Stimulated activated effector memory CD8-positive, alpha-beta T cell treated with anti-CD3 and anti-CD28 coated beads, Interleukin-12 subunit alpha, Interleukin-12 subunit beta, amount 100 ng/mL, for 72 hours (primary cell): ENCODE data around the gene TAF13.
"Not testable (repeated sequence)": the region's sequence is repeated elsewhere in the genome, so short reads cannot be mapped to it uniquely, and the experiment has no call there.

ENCODE experiments used
- ATAC-seq: fragments of 150-1000 bp; cut with Tn5 transposase; 2 replicates; pipeline ENCODE4 v1.10.0; 2021
- DNase-seq, 2 donors: peaks; one replicate each; pipeline ENCODE4 v3.0.0; 2021 to 2022; ENCODE audit warnings: low spot score in 2 of 2
- H3K27ac Mint-ChIP-seq: one replicate; pipeline ENCODE4 v1.8.0; 2022; ENCODE audit warnings: mild to moderate bottlenecking, mixed read lengths
- H3K36me3 Mint-ChIP-seq: one replicate; pipeline ENCODE4 v1.8.0; 2022; ENCODE audit warnings: mild to moderate bottlenecking, mixed read lengths
- H3K4me1 Mint-ChIP-seq: one replicate; pipeline ENCODE4 v1.8.0; 2022; ENCODE audit warnings: mixed read lengths
- H3K4me3 Mint-ChIP-seq: one replicate; pipeline ENCODE4 v1.8.0; 2022; ENCODE audit warnings: mild to moderate bottlenecking, mixed read lengths
- H3K9me3 Mint-ChIP-seq: one replicate; pipeline ENCODE4 v1.8.0; 2022; ENCODE audit warnings: mixed read lengths

The TAF13 gene

GRCh38 chr1:109040989-109041620 is 34.7 kb downstream of the TAF13 start:
- ATAC-seq (peak; percentile 41), DNase-seq (no peak)
- H3K4me1 Mint-ChIP-seq = peaks cover 8% of the 10 kb centered on the region
- peaks cover 16% of the 10 kb centered on the region for H3K36me3 Mint-ChIP-seq
- H3K9me3 Mint-ChIP-seq = no peaks in the 10 kb centered on the region
- peak overlapping the region; percentile 81 for H3K4me3 Mint-ChIP-seq
- peak overlapping the region; percentile 84 for H3K27ac Mint-ChIP-seq

GRCh38 chr1:109040627-109040988 is 35.2 kb downstream of the TAF13 start:
- peaks cover 8% of the 10 kb centered on the region for H3K4me1 Mint-ChIP-seq
- H3K36me3 Mint-ChIP-seq = peaks cover 16% of the 10 kb centered on the region
- no peak for DNase-seq
- no peak for ATAC-seq
- H3K27ac Mint-ChIP-seq = peak overlapping the region; percentile 84
- peak overlapping the region; percentile 81 for H3K4me3 Mint-ChIP-seq
- no peaks in the 10 kb centered on the region for H3K9me3 Mint-ChIP-seq

DNA sequence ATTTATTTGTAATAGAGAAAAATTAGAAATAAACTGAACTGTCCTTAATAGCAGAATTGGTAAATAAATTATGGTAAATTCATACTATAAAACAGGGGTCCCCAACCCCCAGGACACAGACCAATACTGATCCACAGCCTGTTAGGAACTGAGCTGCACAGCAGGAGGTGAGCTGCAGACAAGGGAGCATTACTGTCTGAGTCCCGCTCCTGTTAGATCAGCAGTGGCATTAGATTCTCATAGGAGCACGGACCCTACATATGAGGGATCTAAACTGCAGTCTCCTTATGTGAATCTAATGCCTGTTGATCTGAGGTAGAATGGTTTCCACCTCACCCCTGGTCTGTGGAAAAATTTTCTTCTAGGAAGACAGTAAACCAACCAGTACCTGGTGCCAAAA is 41.4 kb downstream of the TAF13 start:
- no peak overlapping the region for H3K4me3 Mint-ChIP-seq
- H3K27ac Mint-ChIP-seq = no peak overlapping the region
- H3K4me1 Mint-ChIP-seq = no peaks in the 10 kb centered on the region
- H3K9me3 Mint-ChIP-seq = no peaks in the 10 kb centered on the region
- H3K36me3 Mint-ChIP-seq = no peaks in the 10 kb centered on the region
- no peak for DNase-seq
- ATAC-seq = no peak

DNA sequence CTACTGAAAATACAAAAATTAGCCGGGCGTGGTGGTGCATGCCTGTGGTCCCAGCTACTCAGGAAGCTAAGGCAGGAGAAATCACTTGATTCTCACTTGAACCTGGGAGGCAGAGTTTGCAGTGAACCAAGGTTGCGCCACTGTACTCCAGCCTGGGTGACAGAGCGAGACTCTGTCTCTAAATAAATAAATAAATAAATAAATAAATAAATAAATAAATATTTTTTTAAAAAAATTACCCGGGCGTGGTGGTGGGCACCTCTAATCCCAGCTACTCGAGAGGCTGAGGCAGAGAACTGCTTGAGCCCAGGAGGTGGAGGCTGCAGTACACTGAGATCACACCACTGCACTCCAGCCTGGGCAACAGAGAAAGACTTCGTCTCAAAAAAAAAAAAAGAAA is 46.3 kb downstream of the TAF13 start:
- not testable (repeated sequence) for DNase-seq, H3K4me3 Mint-ChIP-seq, H3K27ac Mint-ChIP-seq, H3K36me3 Mint-ChIP-seq, H3K4me1 Mint-ChIP-seq, ATAC-seq, H3K9me3 Mint-ChIP-seq

- no peak overlapping the region for H3K27ac Mint-ChIP-seq
- H3K4me1 Mint-ChIP-seq = no peaks in the 10 kb centered on the region
- no peaks in the 10 kb centered on the region for H3K9me3 Mint-ChIP-seq
- no peak overlapping the region for H3K4me3 Mint-ChIP-seq
- ATAC-seq = no peak
- no peak for DNase-seq
- no peaks in the 10 kb centered on the region for H3K36me3 Mint-ChIP-seq
Measured at GRCh38 chr1:109027841-109028240, 48.0 kb downstream of the TAF13 start.

DNA sequence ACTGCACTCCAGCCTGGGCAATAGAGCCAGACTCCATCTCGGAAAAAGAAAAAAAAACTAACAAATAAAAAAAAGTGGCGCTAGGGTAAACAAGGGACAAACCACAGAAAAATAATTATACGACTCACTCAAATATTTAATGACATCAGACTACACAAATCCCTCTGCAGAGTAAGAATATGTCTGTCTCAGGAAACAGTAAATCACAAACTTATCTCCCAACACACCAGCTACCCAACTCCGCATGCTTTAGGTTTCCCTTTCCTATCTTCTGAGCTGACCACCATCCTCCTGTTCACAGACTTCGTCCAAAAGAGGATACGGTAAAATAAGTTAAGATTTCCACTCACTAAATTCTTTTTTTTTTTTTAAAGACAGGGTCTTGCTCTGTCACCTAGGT is 50.1 kb downstream of the TAF13 start:
- peaks cover 20% of the 10 kb centered on the region for H3K36me3 Mint-ChIP-seq
- no peak overlapping the region for H3K4me3 Mint-ChIP-seq
- ATAC-seq (no peak), DNase-seq (no peak)
- H3K9me3 Mint-ChIP-seq = no peaks in the 10 kb centered on the region
- H3K27ac Mint-ChIP-seq = no peak overlapping the region
- H3K4me1 Mint-ChIP-seq = no peaks in the 10 kb centered on the region

GRCh38 chr1:109024646-109025045 is 51.2 kb downstream of the TAF13 start:
- no peak for ATAC-seq
- no peaks in the 10 kb centered on the region for H3K4me1 Mint-ChIP-seq
- H3K9me3 Mint-ChIP-seq = no peaks in the 10 kb centered on the region

DNA sequence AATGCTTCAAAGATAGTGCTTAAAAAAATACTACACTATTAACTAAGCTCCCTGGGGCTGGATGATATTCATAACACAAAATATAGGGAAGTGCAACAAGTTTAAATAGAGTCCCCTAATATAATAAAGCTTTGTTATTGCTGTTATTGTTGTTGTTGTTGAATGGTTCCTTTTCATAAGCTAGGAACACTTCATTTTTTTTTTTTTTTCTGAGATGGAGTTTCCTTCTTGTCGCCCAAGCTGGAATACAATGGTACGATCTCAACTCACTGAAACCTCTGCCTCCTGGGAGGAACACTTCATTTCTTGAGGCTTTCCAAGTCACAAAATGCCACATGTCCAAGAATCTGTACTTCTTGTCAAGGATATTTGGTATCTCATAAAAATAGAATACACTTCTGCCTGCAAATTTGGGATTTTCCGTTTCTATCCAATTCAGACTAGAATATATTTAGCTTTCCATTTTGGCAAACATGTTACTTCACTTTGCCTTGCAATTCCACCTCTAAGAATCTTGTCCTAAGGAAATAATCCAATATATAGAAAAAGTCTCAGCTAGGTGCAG is 55.0 kb downstream of the TAF13 start:
- ATAC-seq (no peak), DNase-seq (no peak)
- Mint-ChIP-seq H3K4me1 (no peaks in the 10 kb centered on the region), H3K9me3 (no peaks in the 10 kb centered on the region), H3K27ac (no peak overlapping the region), H3K4me3 (no peak overlapping the region), H3K36me3 (peaks cover 35% of the 10 kb centered on the region)

More at GRCh38 chr1:109024646-109025045, 51.2 kb downstream of the TAF13 start:
- Mint-ChIP-seq H3K4me3 (no peak overlapping the region), H3K36me3 (peaks cover 20% of the 10 kb centered on the region), H3K27ac (peak overlapping the region; percentile 17)
- DNase-seq = no peak

DNA sequence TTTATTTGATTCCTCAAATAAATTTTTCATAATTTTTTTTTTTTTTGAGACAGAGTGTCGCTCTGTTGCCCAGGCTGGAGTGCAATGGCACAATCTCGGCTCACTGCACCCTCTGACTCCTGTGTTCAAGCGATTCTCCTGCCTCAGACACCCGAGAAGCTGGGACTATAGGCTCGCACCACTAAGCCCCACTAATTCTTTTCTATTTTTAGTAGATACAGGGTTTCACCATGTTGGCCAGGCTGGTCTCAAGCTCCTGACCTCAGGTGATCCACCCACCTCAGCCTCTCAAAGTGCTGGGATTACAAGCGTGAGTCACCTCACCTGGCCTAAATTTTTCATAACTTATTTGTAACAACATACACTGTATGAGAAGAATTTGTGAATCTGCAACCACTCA is 58.1 kb downstream of the TAF13 start:
- not testable (repeated sequence) for DNase-seq, H3K9me3 Mint-ChIP-seq, H3K4me3 Mint-ChIP-seq, H3K4me1 Mint-ChIP-seq, ATAC-seq, H3K27ac Mint-ChIP-seq
- H3K36me3 Mint-ChIP-seq = peaks cover 47% of the 10 kb centered on the region

DNA sequence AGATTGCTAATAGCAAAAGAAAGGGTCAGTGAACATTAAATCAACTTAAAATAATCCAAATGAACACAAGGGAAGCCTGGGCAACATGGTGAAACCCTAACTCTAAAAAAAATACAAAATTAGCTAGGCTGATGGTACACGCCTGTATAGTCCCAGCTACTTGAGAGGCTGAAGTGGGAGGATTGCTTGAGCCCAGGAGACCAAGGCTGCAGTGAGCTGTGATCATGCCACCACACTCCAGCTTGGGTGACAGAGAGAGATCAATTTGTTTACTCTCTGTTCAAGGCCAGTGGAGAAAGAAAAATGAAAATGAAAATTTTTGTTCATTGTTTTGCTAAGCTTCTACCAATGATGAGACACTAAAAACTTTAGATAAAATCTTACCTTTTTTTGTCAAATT is 58.7 kb downstream of the TAF13 start:
- H3K4me3 Mint-ChIP-seq = no peak overlapping the region
- no peaks in the 10 kb centered on the region for H3K9me3 Mint-ChIP-seq
- DNase-seq (no peak), ATAC-seq (no peak)
- peaks cover 47% of the 10 kb centered on the region for H3K36me3 Mint-ChIP-seq
- no peaks in the 10 kb centered on the region for H3K4me1 Mint-ChIP-seq
- no peak overlapping the region for H3K27ac Mint-ChIP-seq
